HS-5 (cell line): ENCODE results near the gene IDH2.
"Not testable (repeated sequence)": the region's sequence is repeated elsewhere in the genome, so short reads cannot be mapped to it uniquely, and the experiment has no call there.

Experiments used
- DNase-seq: peaks from one replicate; pipeline ENCODE4 v3.0.0-alpha.2; 2012; ENCODE audit warnings: low read depth

Gene IDH2

GRCh38 chr15:90114451-90114901 is 12.2 kb upstream of the IDH2 start:
- no peak for DNase-seq

DNA sequence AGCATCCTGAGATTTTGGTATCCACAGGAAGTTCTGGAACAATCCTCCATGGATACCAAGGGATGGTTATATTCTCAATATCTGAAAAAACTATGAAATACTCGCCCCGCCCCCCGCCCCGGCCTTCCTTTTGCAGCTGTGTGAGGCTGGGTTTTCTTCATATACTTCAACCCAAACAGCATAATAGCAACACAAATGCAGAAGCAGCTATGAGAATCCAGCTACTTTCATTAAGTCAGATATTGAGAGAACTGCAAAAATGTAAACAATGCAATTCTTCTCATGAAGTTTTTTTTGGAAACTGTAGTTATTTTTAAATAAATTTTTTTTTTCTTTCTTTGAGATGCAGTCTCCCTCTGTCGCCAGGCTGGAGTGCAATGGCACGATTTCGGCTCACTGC is 10.9 kb upstream of the IDH2 start:
- no peak for DNase-seq

DNA sequence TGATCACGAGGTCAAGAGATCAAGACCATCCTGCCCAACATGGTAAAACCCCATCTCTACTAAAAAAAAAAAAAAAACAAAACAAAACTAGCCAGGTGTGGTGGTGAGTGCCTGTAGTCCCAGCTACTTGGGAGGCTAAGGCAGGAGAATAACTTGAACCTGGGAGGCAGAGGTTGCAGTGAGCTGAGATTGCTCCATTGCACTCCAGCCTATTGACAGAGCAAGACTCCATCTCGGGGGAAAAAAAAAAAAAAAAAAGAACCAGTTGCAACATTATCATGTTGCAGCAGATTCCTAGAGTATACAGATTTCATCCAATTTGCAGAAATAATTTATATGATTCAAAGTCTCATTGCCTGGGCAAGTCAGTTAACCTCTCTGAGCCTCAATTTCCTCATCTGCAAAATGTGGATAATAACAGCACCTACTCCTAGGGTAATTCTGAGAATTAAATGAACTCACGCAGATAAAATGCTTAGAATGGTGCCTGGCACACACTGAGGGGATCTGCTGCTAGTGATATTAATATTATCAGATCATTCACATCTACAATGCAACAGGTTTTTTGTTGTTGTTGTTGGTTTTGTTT is 7.0 kb upstream of the IDH2 start:
- not testable (repeated sequence) for DNase-seq

DNA sequence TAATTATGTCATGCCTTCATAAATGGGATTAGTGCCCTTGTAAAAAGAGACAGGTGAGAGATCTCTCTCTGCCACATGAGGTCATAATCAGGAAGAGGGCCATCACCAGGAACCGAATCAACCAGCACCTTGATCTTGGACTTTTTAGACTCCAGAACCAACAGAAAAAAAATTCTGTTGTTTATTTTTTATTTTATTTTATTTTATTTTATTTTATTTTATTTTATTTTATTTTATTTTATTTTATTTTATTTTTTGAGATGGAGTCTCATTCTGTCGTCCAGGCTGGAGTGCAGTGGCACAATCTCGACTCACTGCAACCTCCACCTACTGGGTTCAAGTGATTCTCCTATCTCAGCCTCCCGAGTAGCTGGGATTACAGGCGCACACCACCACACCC is 5.8 kb upstream of the IDH2 start:
- DNase-seq = not testable (repeated sequence)

- no peak for DNase-seq
Observed at GRCh38 chr15:90106522-90107117, 4.4 kb upstream of the IDH2 start.

GRCh38 chr15:90105521-90105920 is 3.3 kb upstream of the IDH2 start:
- no peak for DNase-seq

GRCh38 chr15:90104551-90104950 is 2.3 kb upstream of the IDH2 start:
- no peak for DNase-seq

DNA sequence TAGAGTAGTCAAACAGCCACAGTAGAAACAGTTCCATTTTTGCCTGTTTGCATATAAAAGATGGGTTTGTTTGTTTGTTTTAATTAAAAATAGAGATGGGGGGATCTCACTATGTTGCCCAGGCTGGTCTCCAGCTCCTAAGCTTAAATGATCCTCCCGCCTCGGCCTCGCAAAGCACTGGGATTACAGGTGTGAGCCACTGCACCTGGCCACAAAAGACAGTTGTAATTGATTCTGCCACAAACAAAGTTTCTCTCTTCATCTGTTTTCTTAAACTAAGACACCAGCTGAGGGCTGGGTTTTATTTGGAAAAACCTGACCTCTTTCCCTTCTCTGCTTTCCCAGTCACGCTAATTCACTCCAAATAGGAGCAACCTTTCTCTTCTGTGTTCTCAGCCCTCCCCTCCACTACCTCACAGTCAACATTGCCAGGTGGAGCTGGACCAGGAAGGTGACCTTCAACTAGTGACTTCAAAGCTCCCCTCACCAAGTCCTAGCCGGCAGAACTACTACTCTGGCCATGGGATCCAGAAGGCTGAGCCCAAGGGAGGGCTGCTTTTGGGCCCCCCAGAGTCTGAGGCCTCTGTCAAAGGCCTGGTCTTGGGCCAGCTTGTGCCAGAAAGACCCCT is 1.5 kb upstream of the IDH2 start:
- DNase-seq = no peak

DNA sequence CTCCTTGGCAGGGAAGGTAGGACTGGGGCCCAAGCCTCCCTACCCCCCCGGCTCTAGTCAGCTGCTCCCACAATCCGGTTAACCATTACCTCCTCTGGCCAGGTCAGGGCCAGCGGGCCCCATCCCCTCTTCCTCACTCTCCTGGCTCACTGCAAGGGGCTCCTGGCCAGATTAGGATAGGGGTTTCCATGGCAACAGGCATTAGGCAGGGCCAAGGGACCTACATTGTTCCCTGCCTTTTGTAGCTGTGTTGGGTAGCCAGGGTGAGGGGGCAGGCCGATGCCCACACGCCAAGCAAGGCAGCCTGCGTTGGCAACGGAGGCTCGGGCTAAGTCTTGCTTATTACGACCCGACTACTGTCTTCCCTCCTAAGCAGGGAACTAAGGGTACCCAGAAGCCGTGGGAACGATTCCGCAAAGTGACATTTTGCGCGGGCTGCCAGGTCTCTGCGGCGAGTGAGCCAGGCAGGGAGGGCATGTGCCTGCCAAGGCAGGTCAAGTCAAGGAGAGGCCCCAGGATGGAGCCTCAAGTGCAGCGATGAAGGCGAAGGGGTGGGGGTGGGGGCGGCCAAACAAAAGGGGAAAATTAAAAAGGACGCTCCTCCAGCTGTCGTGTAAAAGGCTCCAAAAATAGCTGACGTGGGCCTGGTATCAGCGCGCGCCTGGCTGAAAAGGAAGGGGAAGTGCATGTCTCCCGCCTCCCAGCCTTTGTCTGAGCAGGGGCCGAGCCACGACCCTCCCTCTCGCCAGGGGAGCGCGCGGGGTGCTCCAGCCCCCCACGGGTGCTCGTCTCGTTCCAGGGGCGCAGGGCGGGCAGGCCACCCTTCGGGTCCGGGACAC is 919 bp downstream of the IDH2 start:
- no peak for DNase-seq

GRCh38 chr15:90099868-90100831 is 2.1 kb downstream of the IDH2 start:
- DNase-seq = no peak

GRCh38 chr15:90099072-90099867 is 3.0 kb downstream of the IDH2 start:
- no peak for DNase-seq

DNA sequence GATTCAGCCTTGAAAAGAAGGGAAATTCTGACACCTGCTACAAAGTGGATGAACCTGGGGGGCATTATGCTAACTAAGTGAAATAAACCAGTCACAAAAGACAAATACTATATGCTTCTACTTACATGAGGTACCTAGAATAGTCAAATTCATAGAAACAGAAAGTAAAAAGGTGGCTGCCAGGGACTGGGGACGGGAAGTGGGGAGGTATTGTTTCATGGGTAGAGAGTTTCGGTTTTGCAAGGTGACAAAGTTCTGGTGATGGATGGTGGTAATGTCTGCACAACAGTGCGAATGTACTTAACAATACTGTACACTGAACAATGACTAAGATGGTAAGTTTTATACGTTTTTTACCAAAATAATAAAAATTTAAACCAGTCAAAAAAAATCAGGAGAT is 4.8 kb downstream of the IDH2 start:
- no peak for DNase-seq

GRCh38 chr15:90095521-90095959 is 6.7 kb downstream of the IDH2 start:
- no peak for DNase-seq

DNA sequence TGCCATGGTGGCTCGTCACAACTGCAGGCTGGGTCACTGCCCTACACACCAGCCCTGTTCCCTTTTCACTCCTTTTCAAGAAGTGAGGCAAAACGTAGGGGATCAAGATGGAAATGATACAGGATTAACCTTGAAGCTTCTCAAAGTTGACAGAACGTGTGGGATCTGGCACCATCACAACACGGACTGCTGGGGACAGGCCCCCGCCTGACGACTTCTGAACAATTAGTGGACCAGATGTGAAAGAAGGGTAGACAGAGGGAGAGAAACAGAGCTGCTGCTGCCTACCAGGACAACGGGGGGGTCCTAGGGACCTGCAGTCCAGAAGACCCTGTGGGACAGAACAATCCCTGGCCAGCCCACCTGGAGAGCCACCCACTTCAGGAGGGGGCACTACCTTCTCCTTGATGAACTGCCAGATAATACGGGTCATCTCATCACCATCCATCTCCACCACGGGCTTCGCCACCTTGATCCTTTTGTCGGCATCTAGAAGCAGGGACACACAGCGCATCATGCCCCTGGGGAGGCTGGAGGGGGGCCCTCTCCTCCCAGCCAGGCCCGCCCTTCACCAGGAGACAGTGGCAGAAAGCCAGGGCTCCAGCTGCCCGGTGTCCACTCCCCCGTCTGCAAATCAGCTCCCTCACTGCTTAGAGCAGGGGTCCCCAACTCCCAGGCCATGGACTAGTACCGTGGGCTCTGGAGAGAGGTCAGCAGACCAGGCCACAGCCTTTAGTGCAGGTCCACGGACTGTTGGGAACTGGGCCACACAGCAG is 10.9 kb downstream of the IDH2 start:
- DNase-seq = no peak

DNA sequence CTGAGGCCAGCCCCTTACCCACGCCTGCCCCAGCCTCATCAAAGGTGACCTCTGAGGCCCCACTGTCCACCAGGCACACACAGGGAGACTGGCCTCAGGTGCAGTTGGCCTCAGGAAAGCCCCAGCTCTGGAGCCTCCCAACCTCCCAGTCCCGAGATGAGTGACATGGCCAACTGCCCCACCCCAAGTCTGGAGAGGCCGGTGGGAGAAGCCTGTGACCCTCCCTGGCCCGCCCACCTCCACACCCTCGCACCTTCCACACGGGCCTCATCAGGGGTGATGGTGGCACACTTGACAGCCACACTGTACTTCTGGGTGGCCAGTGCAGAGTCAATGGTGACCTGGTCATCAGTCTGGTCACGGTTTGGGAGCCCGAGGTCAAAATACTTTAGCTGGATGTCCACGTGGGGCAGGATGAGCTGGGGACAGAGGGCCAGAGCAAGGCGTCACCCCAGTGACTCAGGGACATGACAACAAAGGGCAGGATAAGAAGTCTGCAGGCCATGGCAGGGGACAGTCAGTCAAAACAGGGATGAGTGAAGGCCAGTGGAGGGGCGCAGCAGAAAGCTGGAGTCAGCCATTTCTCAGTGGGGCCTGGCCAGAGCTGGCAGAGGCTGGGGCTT is 11.9 kb downstream of the IDH2 start:
- no peak for DNase-seq

DNA sequence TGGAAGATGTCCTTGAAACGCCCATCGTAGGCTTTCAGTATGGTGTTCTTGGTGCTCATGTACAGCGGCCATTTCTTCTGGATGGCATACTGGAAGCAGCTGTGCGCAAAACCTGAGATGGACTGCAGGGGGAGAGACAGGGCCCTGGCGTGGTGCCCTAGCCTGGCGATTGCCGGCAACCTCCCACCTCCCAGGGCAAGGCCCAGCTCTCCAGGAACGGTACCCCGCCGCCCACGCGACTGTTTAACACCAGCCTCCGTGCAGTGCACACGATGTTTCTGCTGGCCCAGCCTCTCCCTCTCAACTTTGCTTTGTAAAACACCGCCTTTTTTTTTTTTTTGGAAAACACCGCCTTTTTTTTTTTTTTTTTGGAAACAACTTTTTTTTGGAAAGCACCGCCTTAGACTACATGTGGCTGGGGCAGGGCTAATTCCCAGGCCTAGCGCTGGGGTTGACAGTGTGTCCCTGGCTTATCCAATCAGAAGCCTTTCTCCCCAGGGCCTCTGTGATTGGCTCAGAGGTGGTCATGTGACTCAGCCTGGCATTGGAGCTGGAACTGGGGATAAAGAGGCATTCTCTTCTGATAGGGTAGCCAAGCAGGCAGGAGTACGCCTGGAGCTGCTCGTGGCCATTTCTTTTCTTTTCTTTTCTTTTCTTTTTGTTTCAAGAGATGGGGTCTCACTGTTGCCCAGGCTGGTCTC is 14.7 kb downstream of the IDH2 start:
- DNase-seq = no peak

GRCh38 chr15:90086868-90087268 is 15.4 kb downstream of the IDH2 start:
- no peak for DNase-seq

- no peak for DNase-seq
Observed at GRCh38 chr15:90085565-90085964, 16.7 kb downstream of the IDH2 start.

- no peak for DNase-seq
Observed at GRCh38 chr15:90084876-90085423, 17.3 kb downstream of the IDH2 start.
